A549 treated with AZD9567 at 1 μM for 4 hours (cell line): ENCODE data around the gene SYNE1. TPM values are rescaled to one million over a fixed set of nuclear protein-coding genes. Genes with fewer than 3 reads are reported as not detected.

Experiments used
- total RNA-seq: library from RNA; stranded (reverse); fragments of 200-300 nt; extraction: Qiagen RNA extraction; gene quantifications from 5 replicates; pipeline ENCODE4 v1.2.3, GENCODE V29; 2022; ENCODE audit not compliant: insufficient read depth

SYNE1 gene
- 19.5 to 26.0 TPM (median 21.7 TPM) in 5 replicates for total RNA-seq

GRCh38 chr6:152637296-152638047 is at the start of gene SYNE1:
TSS of gene SYNE1 (minus strand) at chr6:152637362. CDS start at chr6:152628331, 9,031 bp downstream.

Other genes with a start within 250 kb of the SYNE1 start
- gene MYCT1, start 60.5 kb upstream of the SYNE1 start, total RNA-seq: 0.03 to 0.12 TPM (median 0.09 TPM) in 3 of 5 replicates, not detected in the others
- not detected in 5 replicates for gene VIP, start 113.4 kb upstream of the SYNE1 start, total RNA-seq